Measurements from ENCODE around the gene POLR3GL. TPM values are rescaled to one million over a fixed set of nuclear protein-coding genes. Genes with fewer than 3 reads are reported as not detected.
"Not testable (repeated sequence)": the region's sequence is repeated elsewhere in the genome, so short reads cannot be mapped to it uniquely, and the experiment has no call there.

The POLR3GL gene, protein sequence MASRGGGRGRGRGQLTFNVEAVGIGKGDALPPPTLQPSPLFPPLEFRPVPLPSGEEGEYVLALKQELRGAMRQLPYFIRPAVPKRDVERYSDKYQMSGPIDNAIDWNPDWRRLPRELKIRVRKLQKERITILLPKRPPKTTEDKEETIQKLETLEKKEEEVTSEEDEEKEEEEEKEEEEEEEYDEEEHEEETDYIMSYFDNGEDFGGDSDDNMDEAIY
- 10 to 100 TPM; 27.3 to 30.9 TPM for total RNA-seq

GRCh38 chr1:145964328-145965118 is at the start of gene POLR3GL, which contains the start of gene ANKRD34A:
POLR3GL (plus strand) TSS chr1:145964690; CDS start chr1:145974866, 10,176 bp downstream.
ANKRD34A (minus strand) TSS chr1:145964575; CDS start chr1:145961759, 2,816 bp downstream.
- H3K27me3 Mint-ChIP-seq: no peaks in the 10 kb centered on the region
- H3K27ac Mint-ChIP-seq: peak within 1 kb of the TSS; percentile 95
- peaks cover 9% of the 10 kb centered on the region for H3K9me3 Mint-ChIP-seq
- ChIA-PET POLR2A (interaction anchor here (0.6 to 6.2 kb wide), 20 partner anchors 8 to 499 kb away, joined by 3 to 62 read pairs (median 6); partner anchors contain the start of genes PEX11B, PIAS3, POLR3C and RBM8A), CTCF (interaction anchor here (0.6 to 6.1 kb wide), 16 partner anchors 14 to 120 kb away, joined by 3 to 62 read pairs (median 4); partner anchors contain the start of genes ITGA10, NUDT17, PEX11B and RBM8A)
- peak within 1 kb of the TSS; percentile 98 for H3K4me3 Mint-ChIP-seq
- intact Hi-C loops (cut with micrococcal nuclease): loop anchor here (1.0 kb wide), 4 partner anchors 13 to 71 kb away; partner anchors contain the start of genes PEX11B and TXNIP
- DNase-seq: peak; percentile 96
- peaks cover 4% of the 10 kb centered on the region for H3K36me3 Mint-ChIP-seq
- H3K4me1 Mint-ChIP-seq (ENCODE audit: low read depth): peaks cover 29% of the 10 kb centered on the region

GRCh38 chr1:145916745-145917144 is 47.7 kb upstream of the POLR3GL start:
- POLR2A ChIA-PET: interaction anchor here (0.6 kb wide), 1 partner anchor 37 kb away, joined by 3 read pairs; no protein-coding TSS in a partner anchor

GRCh38 chr1:145917595-145917994 is 46.9 kb upstream of the POLR3GL start:
- CTCF ChIA-PET: interaction anchor here (2.1 kb wide), 1 partner anchor 41 kb away, joined by 7 read pairs; the partner anchor contains the start of gene LIX1L
- H3K4me1 Mint-ChIP-seq (ENCODE audit: low read depth): peaks cover 47% of the 10 kb centered on the region
- intact Hi-C loops (cut with micrococcal nuclease): loop anchor here (5.0 kb wide), 2 partner anchors 90 to 120 kb away; no protein-coding TSS in a partner anchor
- H3K9me3 Mint-ChIP-seq: no peaks in the 10 kb centered on the region
- H3K36me3 Mint-ChIP-seq: peaks cover 15% of the 10 kb centered on the region
- no peak for DNase-seq
- H3K4me3 Mint-ChIP-seq: peak overlapping the region; percentile 90
- POLR2A ChIA-PET: interaction anchor here (1.6 to 3.3 kb wide), 4 partner anchors 10 to 134 kb away, joined by 5 to 35 read pairs (median 16); partner anchors contain the start of genes LIX1L, PIAS3 and RBM8A
- no peaks in the 10 kb centered on the region for H3K27me3 Mint-ChIP-seq
- H3K27ac Mint-ChIP-seq: peak overlapping the region; percentile 96

More at GRCh38 chr1:145916745-145917144, 47.7 kb upstream of the POLR3GL start:
- Mint-ChIP-seq H3K36me3 (peaks cover 19% of the 10 kb centered on the region), H3K4me3 (peak overlapping the region; percentile 60), H3K27ac (peak overlapping the region; percentile 38), H3K4me1 (ENCODE audit: low read depth) (peaks cover 45% of the 10 kb centered on the region), H3K9me3 (no peaks in the 10 kb centered on the region), H3K27me3 (no peaks in the 10 kb centered on the region)
- no peak for DNase-seq
- CTCF ChIA-PET: interaction anchor here (0.8 to 1.1 kb wide), 4 partner anchors 11 to 75 kb away, joined by 3 to 4 read pairs (median 3); partner anchors contain the start of gene RBM8A
- intact Hi-C loops (cut with micrococcal nuclease): loop anchor here (5.0 kb wide), 2 partner anchors 89 to 121 kb away; no protein-coding TSS in a partner anchor

DNA sequence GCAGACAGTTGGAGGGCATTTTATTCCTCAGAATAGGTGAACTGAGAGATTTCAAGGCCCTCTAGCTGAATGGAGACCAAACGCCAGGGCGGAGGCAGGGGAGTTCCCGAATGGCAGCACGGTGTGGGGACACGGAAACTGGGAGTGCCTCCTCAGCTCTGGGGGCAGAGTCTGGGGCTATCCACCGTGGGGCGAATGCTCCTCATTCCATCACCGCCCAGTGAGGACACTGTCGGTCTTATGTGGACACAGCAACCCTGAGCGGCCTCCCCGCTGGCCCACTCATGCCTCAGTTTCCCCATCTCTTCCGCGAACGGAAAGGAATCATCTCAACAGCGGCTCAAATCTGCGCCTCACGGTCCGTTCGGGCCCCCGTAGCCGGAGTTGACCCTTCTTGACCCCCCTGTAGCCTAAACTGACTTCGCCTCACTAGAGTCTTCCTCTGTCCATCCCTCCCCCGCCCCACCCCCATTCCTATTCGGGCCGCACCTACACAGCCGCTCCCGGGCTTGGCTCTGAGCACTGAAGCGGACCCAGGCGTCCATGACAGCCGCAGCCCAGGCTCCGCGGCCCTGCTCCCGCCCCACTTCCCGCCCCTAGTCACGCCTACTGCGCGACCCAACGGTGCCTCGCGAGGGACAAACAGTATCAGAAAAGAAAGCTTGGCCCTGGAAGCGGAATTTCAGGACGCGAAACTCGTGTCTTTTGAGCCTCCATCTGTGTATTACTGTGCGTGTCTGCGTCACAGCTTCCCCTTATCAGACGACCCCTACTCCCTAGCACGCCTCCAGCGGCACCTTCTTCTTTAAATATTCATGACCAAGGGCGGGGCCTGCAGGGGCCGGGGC is 46.1 kb upstream of the POLR3GL start, which contains the start of gene PEX11B:
TSS of gene PEX11B (minus strand) at position 574 of the 848 bp plus-strand sequence. CDS start at position 545, 29 bp downstream.
- Mint-ChIP-seq H3K4me3 (peak within 1 kb of the TSS; percentile 90), H3K36me3 (peaks cover 16% of the 10 kb centered on the region), H3K9me3 (no peaks in the 10 kb centered on the region), H3K4me1 (ENCODE audit: low read depth) (peaks cover 45% of the 10 kb centered on the region), H3K27ac (peak within 1 kb of the TSS; percentile 96), H3K27me3 (no peaks in the 10 kb centered on the region)
- intact Hi-C loops (cut with micrococcal nuclease): loop anchor here (1.0 to 5.0 kb wide), 8 partner anchors 8 to 119 kb away; partner anchors contain the start of genes ANKRD34A, LIX1L, PIAS3 and POLR3GL
- peak; percentile 94 for DNase-seq
- ChIA-PET POLR2A (interaction anchor here (0.6 to 3.3 kb wide), 8 partner anchors 9 to 133 kb away, joined by 3 to 35 read pairs (median 6); partner anchors contain the start of genes ANKRD34A, LIX1L, PIAS3 and POLR3GL), CTCF (interaction anchor here (1.0 to 2.1 kb wide), 8 partner anchors 9 to 93 kb away, joined by 3 to 8 read pairs (median 4); partner anchors contain the start of genes ANKRD34A, ITGA10, LIX1L and NUDT17)

GRCh38 chr1:145918992-145919939 is 45.2 kb upstream of the POLR3GL start:
- peak; percentile 51 for DNase-seq
- no peaks in the 10 kb centered on the region for H3K27me3 Mint-ChIP-seq
- H3K4me3 Mint-ChIP-seq: peak overlapping the region; percentile 90
- peak overlapping the region; percentile 96 for H3K27ac Mint-ChIP-seq
- ChIA-PET POLR2A (interaction anchor here (1.2 to 3.3 kb wide), 7 partner anchors 8 to 133 kb away, joined by 3 to 35 read pairs (median 7); partner anchors contain the start of genes ANKRD34A, LIX1L, PIAS3 and POLR3GL), CTCF (interaction anchor here (1.0 to 2.1 kb wide), 8 partner anchors 8 to 92 kb away, joined by 3 to 8 read pairs (median 4); partner anchors contain the start of genes ANKRD34A, ITGA10, LIX1L and NUDT17)
- H3K4me1 Mint-ChIP-seq (ENCODE audit: low read depth): peaks cover 45% of the 10 kb centered on the region
- no peaks in the 10 kb centered on the region for H3K9me3 Mint-ChIP-seq
- peaks cover 16% of the 10 kb centered on the region for H3K36me3 Mint-ChIP-seq
- intact Hi-C loops (cut with micrococcal nuclease): loop anchor here (1.0 to 5.0 kb wide), 8 partner anchors 7 to 118 kb away; partner anchors contain the start of genes ANKRD34A, LIX1L, PIAS3 and POLR3GL

GRCh38 chr1:145920297-145920696 is 44.2 kb upstream of the POLR3GL start:
- H3K4me1 Mint-ChIP-seq (ENCODE audit: low read depth): peaks cover 45% of the 10 kb centered on the region
- CTCF ChIA-PET: not testable (repeated sequence)

GRCh38 chr1:145922266-145922665 is 42.2 kb upstream of the POLR3GL start:
- ChIA-PET CTCF (interaction anchor here (1.7 kb wide), 1 partner anchor 11 kb away, joined by 5 read pairs; no protein-coding TSS in a partner anchor), POLR2A (no interaction called here)
- peaks cover 47% of the 10 kb centered on the region for H3K4me1 Mint-ChIP-seq (ENCODE audit: low read depth)
- DNase-seq: no peak
- peaks cover 6% of the 10 kb centered on the region for H3K36me3 Mint-ChIP-seq
- no peak overlapping the region for H3K27ac Mint-ChIP-seq
- no peaks in the 10 kb centered on the region for H3K9me3 Mint-ChIP-seq
- intact Hi-C loops (cut with micrococcal nuclease): no loop called here
- no peaks in the 10 kb centered on the region for H3K27me3 Mint-ChIP-seq
- H3K4me3 Mint-ChIP-seq: no peak overlapping the region

More at GRCh38 chr1:145920297-145920696, 44.2 kb upstream of the POLR3GL start:
- H3K9me3 Mint-ChIP-seq; DNase-seq; H3K27ac Mint-ChIP-seq; intact Hi-C loops (cut with micrococcal nuclease); H3K27me3 Mint-ChIP-seq: not testable (repeated sequence)
- Mint-ChIP-seq H3K36me3 (peaks cover 14% of the 10 kb centered on the region), H3K4me3 (peak overlapping the region; percentile 90)
- POLR2A ChIA-PET: interaction anchor here (1.2 to 3.3 kb wide), 2 partner anchors 62 to 75 kb away, joined by 3 to 15 read pairs; partner anchors contain the start of gene PIAS3

GRCh38 chr1:145926686-145927062 is 37.8 kb upstream of the POLR3GL start:
- peaks cover 7% of the 10 kb centered on the region for H3K36me3 Mint-ChIP-seq
- DNase-seq: peak; percentile 74
- H3K9me3 Mint-ChIP-seq: no peaks in the 10 kb centered on the region
- peaks cover 24% of the 10 kb centered on the region for H3K4me1 Mint-ChIP-seq (ENCODE audit: low read depth)
- no peaks in the 10 kb centered on the region for H3K27me3 Mint-ChIP-seq
- ChIA-PET CTCF (interaction anchor here (1.1 to 2.5 kb wide), 12 partner anchors 11 to 111 kb away, joined by 3 to 26 read pairs (median 5); partner anchors contain the start of genes ANKRD34A, LIX1L, NUDT17 and POLR3GL), POLR2A (interaction anchor here (0.7 to 2.5 kb wide), 12 partner anchors 8 to 125 kb away, joined by 3 to 62 read pairs (median 13); partner anchors contain the start of genes ANKRD34A, LIX1L, NUDT17 and PEX11B)
- no peak overlapping the region for H3K27ac Mint-ChIP-seq
- intact Hi-C loops (cut with micrococcal nuclease): loop anchor here (1.0 to 2.0 kb wide), 4 partner anchors 8 to 80 kb away; partner anchors contain the start of genes PEX11B and PIAS3
- H3K4me3 Mint-ChIP-seq: no peak overlapping the region

Measured in activated CD4-positive, alpha-beta memory T cell treated with anti-CD3 and anti-CD28 coated beads for 36 hours (primary cell).